Measurements from ENCODE around the gene ACBD4.

Gene ACBD4

DNA sequence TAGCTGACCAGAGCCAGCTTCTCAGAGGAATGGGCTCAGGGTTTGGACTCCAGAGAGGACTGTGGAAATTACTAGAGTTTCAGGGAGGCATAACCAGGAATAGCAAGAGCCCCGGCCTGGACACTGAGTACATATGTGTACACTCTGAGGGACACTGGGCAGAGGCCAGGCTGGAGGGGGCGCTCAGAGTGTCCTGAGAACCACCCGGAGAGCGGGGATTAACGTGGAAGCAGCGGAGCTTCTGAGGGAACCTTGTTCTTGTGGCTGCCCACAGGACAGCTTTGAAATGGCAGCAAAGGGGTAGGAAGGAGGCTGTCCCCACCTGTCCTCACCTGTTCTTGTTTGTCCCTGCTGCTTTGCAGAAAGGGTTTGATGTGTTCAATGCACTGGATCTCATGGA lies 31.0 kb upstream of the ACBD4 start:
- no peak for DNase-seq (ENCODE audit: low read depth)

- DNase-seq (ENCODE audit: low read depth), result no peak
These were observed 30.4 kb upstream of the ACBD4 start for GRCh38 chr17:45104907-45105624.

DNA sequence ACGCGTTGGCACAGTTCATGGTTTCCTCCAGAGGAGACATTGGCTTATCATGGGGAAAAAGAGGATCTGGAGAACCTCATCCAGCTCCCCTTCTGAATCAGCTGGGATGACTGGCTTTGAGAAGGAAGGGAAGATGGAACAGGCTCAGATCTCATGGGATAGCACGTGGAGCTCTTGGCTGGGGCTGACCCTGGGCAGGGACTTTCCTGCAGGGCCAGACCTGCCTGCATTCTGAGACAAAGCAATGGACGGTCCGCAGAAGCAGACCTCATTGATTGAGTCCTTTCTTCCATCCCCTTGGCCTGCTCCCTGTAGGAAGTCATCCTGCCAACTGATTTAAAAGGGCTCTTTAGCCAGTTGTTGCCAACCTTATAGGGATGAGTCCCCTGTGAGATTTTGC lies 29.4 kb upstream of the ACBD4 start:
- DNase-seq (ENCODE audit: low read depth), result no peak

DNA sequence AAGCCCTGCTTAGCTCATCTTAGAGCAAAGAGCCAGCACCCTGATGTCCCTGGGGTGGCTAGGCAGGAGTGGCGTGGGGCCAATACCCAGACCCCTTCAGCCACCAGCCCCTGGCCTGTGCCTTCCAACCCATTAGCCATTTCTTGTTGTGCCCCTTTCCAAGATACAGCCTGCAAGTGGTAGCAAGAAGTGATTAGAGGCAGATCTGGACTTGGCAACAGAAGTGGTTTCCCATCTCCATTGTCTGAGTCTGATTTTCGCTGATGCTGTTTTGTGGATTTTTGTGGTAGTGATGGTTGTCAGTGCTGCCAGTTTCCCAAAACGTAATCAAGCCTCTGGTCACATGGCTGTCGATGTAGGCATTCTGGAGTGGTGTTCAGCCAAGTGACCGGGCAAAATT lies 28.9 kb upstream of the ACBD4 start:
- no peak for DNase-seq (ENCODE audit: low read depth)

- no peak for DNase-seq (ENCODE audit: low read depth)
These were observed 28.0 kb upstream of the ACBD4 start for GRCh38 chr17:45107293-45108010.

DNA sequence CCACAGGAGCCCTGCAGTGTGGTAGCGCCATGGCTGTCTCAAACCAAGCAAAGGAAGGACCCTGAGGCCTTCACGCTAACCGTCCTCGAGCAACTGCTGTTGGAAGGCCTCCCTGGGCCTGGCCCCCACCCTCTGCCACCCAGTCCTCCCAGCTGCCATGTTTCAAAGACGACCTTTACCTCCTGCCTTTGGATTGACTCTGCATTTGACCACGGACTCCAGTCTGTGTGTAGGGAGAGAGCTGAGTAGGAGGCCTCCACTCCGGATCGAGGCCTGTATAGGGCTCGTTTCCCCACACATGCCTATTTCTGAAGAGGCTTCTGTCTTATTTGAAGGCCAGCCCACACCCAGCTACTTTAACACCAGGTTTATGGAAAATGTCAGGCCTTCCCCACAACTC lies 27.4 kb upstream of the ACBD4 start:
- DNase-seq (ENCODE audit: low read depth), result no peak

DNA sequence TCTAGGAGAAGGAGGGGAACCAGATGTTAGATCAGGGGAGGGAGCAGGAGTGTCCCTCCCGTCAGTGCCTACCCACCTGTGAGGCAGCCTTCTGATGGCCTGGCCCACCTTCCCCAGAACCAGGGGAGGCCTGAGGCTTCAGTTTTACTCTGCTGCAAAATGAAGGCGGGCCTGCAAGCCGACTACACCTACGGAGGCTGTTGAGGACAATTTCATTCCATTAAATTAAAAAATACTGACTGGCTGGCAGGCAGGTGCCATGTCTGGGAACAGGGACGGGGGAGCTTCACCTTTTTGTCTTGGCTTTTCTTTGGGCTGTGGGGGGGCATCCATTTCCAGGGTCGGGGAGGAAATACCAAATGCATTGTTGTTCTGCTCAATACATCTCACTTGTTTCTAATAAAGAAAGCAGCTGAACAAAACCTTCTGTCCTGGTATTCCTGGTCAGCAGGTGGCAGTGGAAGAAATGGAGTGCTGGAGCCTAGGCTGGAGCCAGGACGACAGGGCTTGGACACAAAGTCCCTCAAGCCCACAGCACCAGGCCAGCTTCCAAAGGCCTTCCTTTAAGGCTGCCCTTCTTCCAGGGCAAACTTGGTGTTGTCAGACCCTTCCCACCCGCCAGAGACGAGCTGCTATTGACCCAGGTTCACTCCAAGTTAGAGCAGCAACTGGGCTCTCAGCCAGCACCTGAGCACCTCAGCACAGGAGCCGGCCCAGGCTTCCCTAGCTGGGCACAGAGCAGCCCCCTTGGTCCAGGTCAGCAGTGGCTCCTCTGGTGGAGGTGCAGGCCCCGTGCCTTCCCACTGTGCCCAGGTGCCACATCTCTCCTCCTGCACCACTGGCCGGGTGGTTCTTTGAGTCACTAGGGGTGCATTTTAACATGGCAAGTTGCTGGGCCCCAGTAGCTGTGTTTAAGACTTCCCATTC lies 26.6 kb upstream of the ACBD4 start:
- no peak for DNase-seq (ENCODE audit: low read depth)

DNA sequence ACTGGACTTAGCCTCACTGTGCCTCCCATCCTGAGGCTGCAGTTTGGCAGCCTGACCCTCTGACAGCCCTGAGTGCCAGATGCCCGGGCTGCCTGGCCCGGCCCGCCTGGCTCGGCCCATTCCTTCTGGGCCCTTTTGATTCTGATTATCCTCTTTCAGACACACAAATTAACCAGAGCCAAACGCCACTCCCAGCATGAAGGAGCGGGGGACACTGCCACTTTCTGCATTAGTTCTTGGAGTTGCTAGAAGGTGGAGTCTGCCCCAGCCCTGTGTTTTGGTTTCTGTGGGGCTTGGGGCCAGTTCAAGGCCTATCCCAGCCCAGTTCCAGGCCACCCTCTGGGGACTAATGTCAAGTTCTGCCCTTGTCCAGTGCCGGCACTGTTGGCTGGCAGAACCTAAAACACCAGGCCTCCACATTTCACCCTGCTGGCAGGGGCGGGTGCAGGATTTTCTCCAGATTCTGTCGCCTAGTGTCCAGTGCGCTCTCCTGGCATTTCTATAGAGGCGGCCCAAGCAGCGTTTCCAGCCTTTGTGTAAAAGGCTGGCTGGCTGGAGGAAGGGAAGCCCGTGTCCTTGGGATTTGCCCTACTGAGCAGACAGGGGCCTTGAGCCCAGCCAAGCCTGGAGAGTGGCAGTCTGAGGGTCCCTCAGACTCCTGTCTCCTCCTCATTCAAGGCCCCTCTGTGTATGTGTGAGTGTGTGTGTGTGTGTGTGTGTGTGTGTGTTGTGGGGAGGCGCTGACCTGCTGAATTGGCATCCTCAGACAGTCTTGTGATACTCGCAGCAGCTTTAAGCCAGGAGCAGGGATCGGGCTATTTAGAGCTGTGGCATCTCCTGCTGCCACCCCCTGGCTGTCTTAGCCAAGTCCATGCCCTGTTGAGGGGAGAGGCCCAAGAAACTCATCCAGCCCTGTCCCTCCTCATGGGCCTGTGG lies 24.5 kb upstream of the ACBD4 start:
- no peak for DNase-seq (ENCODE audit: low read depth)

DNA sequence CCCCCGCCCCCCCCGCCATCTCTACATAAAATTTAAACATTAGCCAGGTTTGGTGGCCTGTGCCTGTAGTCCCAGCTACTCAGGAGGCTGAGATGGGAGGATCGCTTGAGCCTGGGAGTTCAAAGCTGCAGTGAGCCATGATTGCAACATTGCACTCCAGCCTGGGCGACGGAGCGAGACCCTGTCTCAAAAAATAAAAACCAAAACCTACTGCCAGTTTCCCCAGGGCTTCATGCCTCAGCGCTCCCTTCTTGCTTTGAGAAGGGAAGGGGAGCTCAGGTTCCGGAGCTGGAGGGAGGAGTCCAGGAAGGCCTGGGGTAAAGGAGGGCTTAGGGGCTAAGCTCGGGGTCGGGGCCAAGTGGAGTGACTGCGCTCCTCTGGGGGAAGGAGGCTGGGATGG lies 23.6 kb upstream of the ACBD4 start:
- DNase-seq (ENCODE audit: low read depth), result no peak

DNA sequence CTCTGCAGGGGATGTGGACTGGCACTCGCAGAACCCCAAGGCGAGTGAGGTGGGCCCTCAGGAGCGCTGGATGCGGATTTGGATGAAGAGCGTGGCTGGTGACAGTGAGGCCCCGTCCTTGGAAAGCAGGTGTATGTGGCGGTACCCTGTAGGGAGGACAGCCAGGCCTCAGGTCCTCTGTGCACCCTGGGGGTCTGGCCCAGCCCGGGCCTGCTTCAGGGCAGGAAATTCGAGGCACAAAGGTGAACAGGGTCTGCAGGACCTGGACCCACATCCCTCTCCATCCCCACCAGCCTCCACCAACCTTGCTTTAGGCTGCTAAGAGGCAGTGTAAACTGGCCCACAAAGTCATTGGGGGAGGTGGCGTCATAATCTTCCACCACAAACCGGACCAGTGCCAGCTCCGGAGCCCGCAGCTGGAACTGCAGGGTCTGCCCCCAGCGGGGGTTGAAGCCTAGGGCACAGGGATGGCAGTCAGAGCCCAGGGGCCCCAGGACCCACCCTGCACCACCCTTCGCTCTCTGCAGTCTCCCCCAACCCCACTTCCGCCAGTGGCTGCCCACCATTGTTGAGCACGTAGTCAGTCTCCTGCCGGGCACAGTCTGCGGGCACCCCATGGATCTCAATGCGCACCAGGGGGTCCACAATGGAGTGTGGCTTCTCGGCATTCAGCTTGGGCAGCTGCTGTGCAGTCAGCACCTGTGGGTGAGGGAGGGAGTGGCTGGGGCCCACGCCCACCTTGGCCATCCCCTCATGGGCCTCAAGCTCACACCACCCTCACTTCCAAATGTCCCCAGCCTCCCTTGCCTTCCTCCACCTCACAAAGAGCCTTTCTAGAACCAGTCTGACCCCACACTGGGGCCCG lies 22.7 kb upstream of the ACBD4 start:
- DNase-seq (ENCODE audit: low read depth), result no peak

DNA sequence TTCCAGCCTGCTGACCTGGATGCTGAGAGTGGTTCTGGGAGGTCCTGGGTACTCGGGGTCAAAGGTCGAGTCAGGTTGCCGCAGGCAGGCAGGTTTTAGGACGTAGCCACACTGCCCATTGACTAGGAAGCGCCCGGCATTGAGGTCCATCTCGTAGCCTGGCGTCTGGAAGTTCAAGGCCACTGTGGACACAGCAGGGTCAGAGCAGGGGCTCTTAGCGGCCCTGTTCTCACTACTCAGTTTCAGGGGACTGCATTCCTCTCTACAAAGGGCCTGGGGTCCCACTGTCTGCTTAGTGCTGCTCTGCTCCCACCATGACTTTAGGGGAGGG lies 22.1 kb upstream of the ACBD4 start:
- no peak for DNase-seq (ENCODE audit: low read depth)

- DNase-seq (ENCODE audit: low read depth), result no peak
These were observed 21.2 kb upstream of the ACBD4 start for GRCh38 chr17:45114117-45114932.

GRCh38 chr17:45115015-45115625 lies 20.4 kb upstream of the ACBD4 start:
- DNase-seq (ENCODE audit: low read depth), result no peak

- no peak for DNase-seq (ENCODE audit: low read depth)
These were observed 19.6 kb upstream of the ACBD4 start for GRCh38 chr17:45115871-45116270.

DNA sequence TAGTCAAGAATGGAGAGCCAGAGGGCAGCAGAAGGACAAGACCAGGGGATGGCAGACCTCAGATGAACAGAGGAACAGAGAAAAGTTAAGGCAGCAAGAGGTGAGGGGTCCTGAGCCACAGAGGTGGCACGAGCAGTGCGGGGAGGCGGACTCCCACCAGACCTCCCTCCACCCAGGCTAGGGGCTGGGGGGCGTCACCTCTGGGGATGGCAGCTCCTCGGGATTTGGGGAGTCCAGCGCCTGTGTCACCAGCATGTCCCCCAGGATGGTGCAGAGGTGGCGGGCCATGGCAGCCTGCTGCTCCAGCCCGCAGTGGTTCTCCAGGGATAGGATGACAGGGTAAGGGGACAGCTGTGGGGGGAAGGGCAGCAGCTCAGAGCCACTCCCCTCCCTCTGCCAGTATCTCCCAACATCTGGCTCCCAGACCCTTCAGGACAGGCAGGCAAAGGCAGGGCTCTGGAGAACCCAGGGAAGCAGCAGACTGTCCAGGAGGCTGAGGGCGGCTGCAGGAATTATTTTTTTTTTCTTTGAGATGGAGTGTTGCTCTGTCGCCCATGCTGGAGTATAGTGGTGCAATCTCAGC lies 19.0 kb upstream of the ACBD4 start:
- no peak for DNase-seq (ENCODE audit: low read depth)

DNA sequence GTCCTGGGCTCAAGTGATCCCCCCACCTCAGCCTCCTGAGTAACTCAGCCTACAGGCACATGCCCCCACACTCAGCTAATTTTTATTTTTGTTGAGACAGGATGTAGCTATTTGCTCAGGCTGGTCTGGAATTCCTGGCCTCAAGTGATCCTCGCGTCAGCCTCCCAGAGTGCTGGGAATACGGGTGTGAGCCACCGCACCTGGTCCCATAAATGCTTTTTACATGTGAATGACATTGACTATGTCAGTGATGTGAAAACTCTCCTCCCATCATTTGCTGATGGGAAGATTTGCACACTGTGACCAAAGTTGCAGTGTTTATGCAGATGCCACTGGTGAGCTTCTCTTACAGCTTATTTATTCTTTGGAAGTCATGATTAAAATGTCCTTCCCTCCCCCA lies 18.2 kb upstream of the ACBD4 start:
- no peak for DNase-seq (ENCODE audit: low read depth)

GRCh38 chr17:45117848-45118646 lies 17.4 kb upstream of the ACBD4 start:
- no peak for DNase-seq (ENCODE audit: low read depth)

GRCh38 chr17:45118691-45119090 lies 16.8 kb upstream of the ACBD4 start:
- DNase-seq (ENCODE audit: low read depth), result no peak
